ENCODE data around the gene HMCES. TPM values are rescaled to one million over a fixed set of nuclear protein-coding genes. Genes with fewer than 3 reads are reported as not detected.

HMCES gene
- total RNA-seq, 4 donors from 2014 or later: 18.2 to 36.7 (median 27.9) TPM

- H3K4me1 ChIP-seq: peaks cover 0 to 15% (median 0%) of the 10 kb centered on the region in 4 donors
- no peak for DNase-seq (ENCODE audit: low spot score in 2 of 2)
- TF ChIP-seq POLR2A (IDR thresholded peaks at IDR 0.05) (no peak), EP300 (IDR thresholded peaks at IDR 0.05) (no peak), CTCF (IDR thresholded peaks at IDR 0.05) (no peak)
- no peak overlapping the region for H3K4me3 ChIP-seq
- no peaks in the 10 kb centered on the region for H3K9me3 ChIP-seq
- H3K27ac ChIP-seq: no peak overlapping the region
- no peaks in the 10 kb centered on the region for H3K27me3 ChIP-seq
- H3K36me3 ChIP-seq: peaks cover 0 to 82% (median 0%) of the 10 kb centered on the region in 3 donors
- 95% methylated on average over 5 of the region's 5 CpGs for WGBS, 2 donors
Observed at GRCh38 chr3:129295286-129295685, 16.6 kb downstream of the HMCES start.

GRCh38 chr3:129304146-129304961, 25.7 kb downstream of the HMCES start:
- Histone ChIP-seq H3K9me3 (no peaks in the 10 kb centered on the region), H3K27ac (peak overlapping the region; percentile 32 to 82 (median 72)), H3K36me3 (peaks cover 0 to 57% (median 0%) of the 10 kb centered on the region in 3 donors), H3K4me3 (no peak overlapping the region), H3K4me1 (peaks cover 0 to 21% (median 9%) of the 10 kb centered on the region in 4 donors), H3K27me3 (no peaks in the 10 kb centered on the region)
- WGBS, 2 donors: 56 to 69% methylated on average over 3 of the region's 3 CpGs
- no peak for DNase-seq (ENCODE audit: low spot score in 2 of 2)
- TF ChIP-seq CTCF (IDR thresholded peaks at IDR 0.05): no peak

- no peaks in the 10 kb centered on the region for H3K9me3 ChIP-seq
- H3K4me3 ChIP-seq: no peak overlapping the region
- no peaks in the 10 kb centered on the region for H3K27me3 ChIP-seq
- TF ChIP-seq EP300 (IDR thresholded peaks at IDR 0.05) (no peak), POLR2A (IDR thresholded peaks at IDR 0.05) (no peak)
- H3K36me3 ChIP-seq: peaks cover 0 to 52% (median 0%) of the 10 kb centered on the region in 3 donors
- peak overlapping the region; percentile 32 to 82 (median 72) for H3K27ac ChIP-seq
- peaks cover 0 to 21% (median 9%) of the 10 kb centered on the region in 4 donors for H3K4me1 ChIP-seq
- WGBS, 2 donors: 93 to 94% methylated on average over 1 of the region's 1 CpG
- no peak for DNase-seq (ENCODE audit: low spot score in 2 of 2)
Observed at GRCh38 chr3:129304962-129305222, 26.2 kb downstream of the HMCES start.

- TF ChIP-seq EP300 (IDR thresholded peaks at IDR 0.05) (peak; percentile 30 to 47), CTCF (IDR thresholded peaks at IDR 0.05) (peak in 1 of 5 experiments; percentile 38), POLR2A (IDR thresholded peaks at IDR 0.05) (peak; percentile 17 to 41)
- no peaks in the 10 kb centered on the region for H3K9me3 ChIP-seq
- peaks cover 0 to 45% (median 0%) of the 10 kb centered on the region in 3 donors for H3K36me3 ChIP-seq
- DNase-seq (ENCODE audit: low spot score in 2 of 2): peak; percentile 75 to 78
- WGBS, 2 donors: 19 to 36% methylated on average over 25 to 26 of the region's 26 CpGs
- H3K4me1 ChIP-seq: peaks cover 0 to 21% (median 9%) of the 10 kb centered on the region in 4 donors
- no peaks in the 10 kb centered on the region for H3K27me3 ChIP-seq
- peak overlapping the region in 3 of 4 donors; percentile 34 to 44 (median 40) for H3K4me3 ChIP-seq
- H3K27ac ChIP-seq: peak overlapping the region in 3 of 4 donors; percentile 68 to 82 (median 77)
Observed at GRCh38 chr3:129305592-129306091, 27.0 kb downstream of the HMCES start.

GRCh38 chr3:129308636-129309035, 30.0 kb downstream of the HMCES start:
- no peak overlapping the region for H3K27ac ChIP-seq
- H3K4me3 ChIP-seq: no peak overlapping the region
- H3K4me1 ChIP-seq: peaks cover 0 to 31% (median 9%) of the 10 kb centered on the region in 4 donors
- H3K36me3 ChIP-seq: peaks cover 0 to 20% (median 0%) of the 10 kb centered on the region in 3 donors
- 98% methylated on average over 3 of the region's 3 CpGs for WGBS, 2 donors
- DNase-seq (ENCODE audit: low spot score in 2 of 2): no peak
- H3K27me3 ChIP-seq: no peaks in the 10 kb centered on the region
- no peaks in the 10 kb centered on the region for H3K9me3 ChIP-seq
- TF ChIP-seq POLR2A (IDR thresholded peaks at IDR 0.05): no peak
- no peak for TF ChIP-seq EP300 (IDR thresholded peaks at IDR 0.05)
- TF ChIP-seq CTCF (IDR thresholded peaks at IDR 0.05): no peak

Data from tibial nerve (tissue), 4 donors.